Nephron progenitor cell (in vitro differentiated cells): ENCODE measurements around the gene ZC3H8.
"Not testable (repeated sequence)": the region's sequence is repeated elsewhere in the genome, so short reads cannot be mapped to it uniquely, and the experiment has no call there.

Source experiments
- DNase-seq: peaks from one replicate; pipeline ENCODE4 v3.0.0; 2021
- H3K27ac Mint-ChIP-seq: 2 replicates; pipeline ENCODE4 v1.8.0; 2021; ENCODE audit warnings: mild to moderate bottlenecking, moderate library complexity, mixed read lengths
- H3K27me3 Mint-ChIP-seq: 2 replicates; pipeline ENCODE4 v1.8.0; 2021; ENCODE audit warnings: mild to moderate bottlenecking, low read depth, mixed read lengths; ENCODE audit not compliant: poor library complexity
- H3K36me3 Mint-ChIP-seq: 2 replicates; pipeline ENCODE4 v1.8.0; 2021; ENCODE audit warnings: low read depth, mixed read lengths
- H3K4me1 Mint-ChIP-seq: 2 replicates; pipeline ENCODE4 v1.8.0; 2021; ENCODE audit warnings: mixed read lengths
- H3K4me3 Mint-ChIP-seq: 2 replicates; pipeline ENCODE4 v1.8.0; 2021; ENCODE audit warnings: mild to moderate bottlenecking, moderate library complexity, mixed read lengths
- H3K9me3 Mint-ChIP-seq: 2 replicates; pipeline ENCODE4 v1.8.0; 2021; ENCODE audit warnings: mild to moderate bottlenecking, moderate library complexity, mixed read lengths
- TF ChIP-seq, protein P1 (sequence below): fragments of 200-600 bp; sonication (generic); IDR thresholded peaks from 2 replicates; pipeline ENCODE4 v1.5.0; 2021; ENCODE audit warnings: antibody characterized with exemption

Gene ZC3H8

DNA sequence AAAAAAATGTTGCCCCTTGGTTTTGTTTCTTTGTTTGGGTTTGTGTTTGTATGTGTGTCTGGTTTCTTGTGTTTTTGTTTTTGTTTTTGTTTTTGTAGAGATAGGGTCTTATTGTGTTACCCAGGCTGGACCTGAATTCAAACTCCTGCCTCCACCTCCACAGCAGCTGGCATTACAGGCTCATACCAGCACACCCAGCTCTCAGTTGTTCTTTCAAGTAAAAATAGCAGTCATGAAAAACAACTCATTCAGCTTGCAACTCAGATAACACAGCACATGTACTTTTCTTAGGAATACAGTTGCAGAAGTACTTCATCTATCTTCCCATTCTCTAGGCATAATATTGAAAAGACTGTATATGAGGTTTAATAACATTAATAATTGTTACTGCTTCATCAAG is 37.0 kb downstream of the ZC3H8 start:
- peaks cover 8% of the 10 kb centered on the region for H3K9me3 Mint-ChIP-seq
- H3K4me1 Mint-ChIP-seq, result no peaks in the 10 kb centered on the region
- H3K4me3 Mint-ChIP-seq, result no peak overlapping the region
- H3K36me3 Mint-ChIP-seq, result peaks cover 31% of the 10 kb centered on the region
- H3K27ac Mint-ChIP-seq, result no peak overlapping the region
- TF ChIP-seq, protein P1, sequence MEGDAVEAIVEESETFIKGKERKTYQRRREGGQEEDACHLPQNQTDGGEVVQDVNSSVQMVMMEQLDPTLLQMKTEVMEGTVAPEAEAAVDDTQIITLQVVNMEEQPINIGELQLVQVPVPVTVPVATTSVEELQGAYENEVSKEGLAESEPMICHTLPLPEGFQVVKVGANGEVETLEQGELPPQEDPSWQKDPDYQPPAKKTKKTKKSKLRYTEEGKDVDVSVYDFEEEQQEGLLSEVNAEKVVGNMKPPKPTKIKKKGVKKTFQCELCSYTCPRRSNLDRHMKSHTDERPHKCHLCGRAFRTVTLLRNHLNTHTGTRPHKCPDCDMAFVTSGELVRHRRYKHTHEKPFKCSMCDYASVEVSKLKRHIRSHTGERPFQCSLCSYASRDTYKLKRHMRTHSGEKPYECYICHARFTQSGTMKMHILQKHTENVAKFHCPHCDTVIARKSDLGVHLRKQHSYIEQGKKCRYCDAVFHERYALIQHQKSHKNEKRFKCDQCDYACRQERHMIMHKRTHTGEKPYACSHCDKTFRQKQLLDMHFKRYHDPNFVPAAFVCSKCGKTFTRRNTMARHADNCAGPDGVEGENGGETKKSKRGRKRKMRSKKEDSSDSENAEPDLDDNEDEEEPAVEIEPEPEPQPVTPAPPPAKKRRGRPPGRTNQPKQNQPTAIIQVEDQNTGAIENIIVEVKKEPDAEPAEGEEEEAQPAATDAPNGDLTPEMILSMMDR, result no peak
- H3K27me3 Mint-ChIP-seq, result no peaks in the 10 kb centered on the region
- DNase-seq, result no peak

- TF ChIP-seq, protein P1, result no peak
These were observed 38.7 kb downstream of the ZC3H8 start for GRCh38 chr2:112216167-112216566.

GRCh38 chr2:112207905-112208304 is 46.9 kb downstream of the ZC3H8 start:
- H3K4me1 Mint-ChIP-seq, H3K27me3 Mint-ChIP-seq, H3K27ac Mint-ChIP-seq, DNase-seq, H3K4me3 Mint-ChIP-seq: not testable (repeated sequence)
- Mint-ChIP-seq H3K36me3 (peaks cover 60% of the 10 kb centered on the region), H3K9me3 (peaks cover 52% of the 10 kb centered on the region)

More at GRCh38 chr2:112216167-112216566, 38.7 kb downstream of the ZC3H8 start:
- no peak for DNase-seq
- no peak overlapping the region for H3K27ac Mint-ChIP-seq
- H3K9me3 Mint-ChIP-seq, result peaks cover 12% of the 10 kb centered on the region
- H3K36me3 Mint-ChIP-seq, result peaks cover 48% of the 10 kb centered on the region
- H3K27me3 Mint-ChIP-seq, result no peaks in the 10 kb centered on the region
- H3K4me3 Mint-ChIP-seq, result no peak overlapping the region
- no peaks in the 10 kb centered on the region for H3K4me1 Mint-ChIP-seq

- Mint-ChIP-seq H3K36me3 (peaks cover 50% of the 10 kb centered on the region), H3K4me1 (no peaks in the 10 kb centered on the region), H3K27me3 (peaks cover 8% of the 10 kb centered on the region), H3K27ac (no peak overlapping the region), H3K4me3 (no peak overlapping the region), H3K9me3 (peaks cover 60% of the 10 kb centered on the region)
- TF ChIP-seq, protein P1, result no peak
- no peak for DNase-seq
These were observed 50.4 kb downstream of the ZC3H8 start for GRCh38 chr2:112204411-112204810.

GRCh38 chr2:112201696-112202430 is 53.0 kb downstream of the ZC3H8 start:
- peaks cover 51% of the 10 kb centered on the region for H3K9me3 Mint-ChIP-seq
- H3K36me3 Mint-ChIP-seq, result peaks cover 38% of the 10 kb centered on the region
- no peak for DNase-seq
- TF ChIP-seq, protein P1, result no peak
- H3K4me1 Mint-ChIP-seq, result no peaks in the 10 kb centered on the region
- H3K27ac Mint-ChIP-seq, result no peak overlapping the region
- no peak overlapping the region for H3K4me3 Mint-ChIP-seq
- peaks cover 12% of the 10 kb centered on the region for H3K27me3 Mint-ChIP-seq

DNA sequence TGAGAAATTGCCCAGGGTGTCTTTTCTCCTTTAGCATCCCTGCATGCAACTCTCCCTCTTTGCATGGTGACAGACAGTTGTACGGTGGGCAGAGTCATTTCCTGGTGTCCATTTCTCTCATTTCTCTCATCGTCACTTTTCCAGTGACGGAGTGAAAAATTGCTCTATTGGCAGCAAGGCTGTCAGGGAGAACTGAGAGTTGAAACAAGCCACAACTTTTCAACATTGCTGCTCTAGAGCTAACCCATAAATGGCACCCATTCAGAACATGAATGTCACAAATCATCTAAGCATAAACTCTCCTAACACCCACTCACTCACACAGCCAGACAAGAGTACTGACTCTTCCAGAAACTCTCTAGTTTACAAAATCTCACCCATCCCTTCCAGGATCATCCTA is 55.7 kb downstream of the ZC3H8 start:
- H3K27ac Mint-ChIP-seq, result no peak overlapping the region
- no peaks in the 10 kb centered on the region for H3K4me1 Mint-ChIP-seq
- DNase-seq, result no peak
- H3K36me3 Mint-ChIP-seq, result peaks cover 33% of the 10 kb centered on the region
- TF ChIP-seq, protein P1, result no peak
- peaks cover 25% of the 10 kb centered on the region for H3K9me3 Mint-ChIP-seq
- peaks cover 8% of the 10 kb centered on the region for H3K27me3 Mint-ChIP-seq
- H3K4me3 Mint-ChIP-seq, result no peak overlapping the region
